HG02973 (cell line): Measurements from ENCODE around the gene REC114.

ENCODE experiments used
- ATAC-seq: cut with Tn5 transposase; IDR thresholded peaks from one replicate; pipeline ENCODE4 v1.9.1; 2021; ENCODE audit warnings: moderate library complexity; ENCODE audit not compliant: unreplicated experiment

REC114 gene

GRCh38 chr15:73601451-73602445 is 158.8 kb downstream of the REC114 start:
- ATAC-seq = no peak

- ATAC-seq = no peak
These were observed 159.5 kb downstream of the REC114 start for GRCh38 chr15:73602446-73602843.

- ATAC-seq = no peak
These were observed 160.0 kb downstream of the REC114 start for GRCh38 chr15:73602992-73603391.

- no peak for ATAC-seq
These were observed 161.5 kb downstream of the REC114 start for GRCh38 chr15:73604477-73604876.

- no peak for ATAC-seq
These were observed 162.9 kb downstream of the REC114 start for GRCh38 chr15:73605759-73606436.

- no peak for ATAC-seq
These were observed 164.4 kb downstream of the REC114 start for GRCh38 chr15:73607405-73607804.

GRCh38 chr15:73607843-73608242 is 164.9 kb downstream of the REC114 start:
- no peak for ATAC-seq

GRCh38 chr15:73608475-73608874 is 165.5 kb downstream of the REC114 start:
- ATAC-seq = no peak

GRCh38 chr15:73608941-73609340 is 166.0 kb downstream of the REC114 start:
- no peak for ATAC-seq
